Retinal pigment epithelial cell (primary cell): Measurements from ENCODE around the gene IMPDH2.
A peak's percentile ranks its signal among the peaks of the same experiment; 100 is the strongest.

Experiments used
- DNase-seq: peaks from one replicate; pipeline ENCODE4 v3.0.0-alpha.2; 2010; ENCODE audit warnings: low read depth
- H3K4me3 ChIP-seq: 2 replicates; pipeline ENCODE4 v1.5.1; 2011; ENCODE audit warnings: mild to moderate bottlenecking, low read length, control low read depth, moderate library complexity
- TF ChIP-seq, protein P1 (sequence below): conservative IDR thresholded peaks from 2 replicates; pipeline ENCODE4 v1.5.1; 2011; ENCODE audit warnings: low read depth, low read length, control low read depth, inconsistent platforms

IMPDH2 gene

DNA sequence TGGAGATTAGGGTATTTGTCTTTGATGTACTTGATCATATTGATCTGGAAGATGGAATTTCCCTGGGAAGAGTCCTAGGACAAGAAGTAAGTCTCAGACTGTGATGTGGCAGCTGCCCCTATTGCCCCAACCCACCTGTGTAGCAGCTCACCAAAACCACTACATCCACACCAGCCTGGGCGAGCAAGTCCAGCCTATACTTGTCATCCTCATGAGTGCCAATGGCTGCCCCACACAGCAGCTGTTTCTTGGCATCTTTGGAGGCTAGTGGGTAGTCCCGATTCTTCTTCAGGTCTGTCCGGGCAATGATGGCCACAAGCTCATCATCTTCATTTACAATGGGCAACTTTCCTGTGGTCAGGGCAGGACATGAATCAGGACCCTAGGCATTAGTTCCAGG lies 2.7 kb downstream of the IMPDH2 start:
- no peak overlapping the region for H3K4me3 ChIP-seq
- no peak for DNase-seq
- TF ChIP-seq, protein P1, sequence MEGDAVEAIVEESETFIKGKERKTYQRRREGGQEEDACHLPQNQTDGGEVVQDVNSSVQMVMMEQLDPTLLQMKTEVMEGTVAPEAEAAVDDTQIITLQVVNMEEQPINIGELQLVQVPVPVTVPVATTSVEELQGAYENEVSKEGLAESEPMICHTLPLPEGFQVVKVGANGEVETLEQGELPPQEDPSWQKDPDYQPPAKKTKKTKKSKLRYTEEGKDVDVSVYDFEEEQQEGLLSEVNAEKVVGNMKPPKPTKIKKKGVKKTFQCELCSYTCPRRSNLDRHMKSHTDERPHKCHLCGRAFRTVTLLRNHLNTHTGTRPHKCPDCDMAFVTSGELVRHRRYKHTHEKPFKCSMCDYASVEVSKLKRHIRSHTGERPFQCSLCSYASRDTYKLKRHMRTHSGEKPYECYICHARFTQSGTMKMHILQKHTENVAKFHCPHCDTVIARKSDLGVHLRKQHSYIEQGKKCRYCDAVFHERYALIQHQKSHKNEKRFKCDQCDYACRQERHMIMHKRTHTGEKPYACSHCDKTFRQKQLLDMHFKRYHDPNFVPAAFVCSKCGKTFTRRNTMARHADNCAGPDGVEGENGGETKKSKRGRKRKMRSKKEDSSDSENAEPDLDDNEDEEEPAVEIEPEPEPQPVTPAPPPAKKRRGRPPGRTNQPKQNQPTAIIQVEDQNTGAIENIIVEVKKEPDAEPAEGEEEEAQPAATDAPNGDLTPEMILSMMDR: no peak

DNA sequence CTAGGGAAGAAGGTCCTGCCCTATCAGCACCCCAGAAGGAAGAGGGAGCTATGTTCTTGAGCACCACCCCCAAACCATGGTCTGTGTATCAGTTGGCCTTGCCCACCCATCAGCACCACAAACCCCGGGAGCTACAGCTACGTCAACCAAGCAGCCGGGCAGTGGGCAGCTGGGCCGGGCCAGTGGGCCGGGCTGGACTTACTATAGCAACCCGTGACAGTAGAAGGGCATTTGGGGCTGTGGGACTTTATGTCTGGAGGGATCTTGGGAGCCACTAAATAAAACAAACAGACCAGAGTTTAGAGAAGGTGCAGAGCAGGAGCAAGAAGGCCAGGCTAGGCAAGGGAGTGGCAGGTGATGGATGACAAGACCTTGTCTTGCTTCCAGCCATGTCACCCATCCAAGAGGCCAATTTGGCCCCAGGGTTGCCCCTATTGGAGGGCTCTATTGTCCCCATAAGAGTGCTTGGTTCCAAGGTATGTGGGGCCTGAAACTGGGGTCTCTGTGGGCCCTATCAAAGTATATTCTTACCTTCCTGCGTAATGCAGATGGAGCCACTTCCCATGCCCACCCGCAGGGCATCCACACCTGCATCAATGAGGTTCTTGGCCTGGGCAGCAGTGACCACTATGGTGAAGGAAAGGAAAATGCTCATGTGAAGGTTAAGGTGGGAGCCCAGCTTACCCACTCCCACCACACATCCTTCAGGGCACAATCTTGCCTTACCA lies 3.2 kb downstream of the IMPDH2 start:
- TF ChIP-seq, protein P1: no peak
- DNase-seq: no peak
- no peak overlapping the region for H3K4me3 ChIP-seq

- TF ChIP-seq, protein P1: no peak
- DNase-seq: no peak
- H3K4me3 ChIP-seq: no peak overlapping the region
Measured at GRCh38 chr3:49025005-49025792, 4.0 kb downstream of the IMPDH2 start.

- H3K4me3 ChIP-seq: no peak overlapping the region
- DNase-seq: no peak
- TF ChIP-seq, protein P1: no peak
Measured at GRCh38 chr3:49024449-49024848, 4.7 kb downstream of the IMPDH2 start.

DNA sequence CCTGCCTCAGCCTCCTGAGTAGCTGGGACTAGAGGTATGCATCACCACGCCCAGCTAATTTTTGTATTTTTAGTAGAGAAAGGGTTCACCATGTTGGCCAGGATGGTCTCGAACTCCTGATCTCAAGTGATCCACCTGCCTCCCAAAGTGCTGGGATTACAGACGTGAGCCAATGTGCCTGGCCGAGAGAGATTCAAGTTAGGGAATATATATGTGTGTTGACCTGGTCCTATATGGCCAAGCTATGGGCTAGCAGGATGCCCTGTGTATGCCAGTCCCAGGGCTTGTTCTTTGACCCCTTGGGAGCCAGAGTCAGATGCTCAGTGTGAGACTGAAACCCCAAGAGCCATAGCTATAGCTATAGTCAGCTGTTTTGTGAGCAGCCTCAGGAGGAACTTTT lies 5.4 kb downstream of the IMPDH2 start:
- DNase-seq: no peak
- TF ChIP-seq, protein P1: no peak
- H3K4me3 ChIP-seq: no peak overlapping the region

DNA sequence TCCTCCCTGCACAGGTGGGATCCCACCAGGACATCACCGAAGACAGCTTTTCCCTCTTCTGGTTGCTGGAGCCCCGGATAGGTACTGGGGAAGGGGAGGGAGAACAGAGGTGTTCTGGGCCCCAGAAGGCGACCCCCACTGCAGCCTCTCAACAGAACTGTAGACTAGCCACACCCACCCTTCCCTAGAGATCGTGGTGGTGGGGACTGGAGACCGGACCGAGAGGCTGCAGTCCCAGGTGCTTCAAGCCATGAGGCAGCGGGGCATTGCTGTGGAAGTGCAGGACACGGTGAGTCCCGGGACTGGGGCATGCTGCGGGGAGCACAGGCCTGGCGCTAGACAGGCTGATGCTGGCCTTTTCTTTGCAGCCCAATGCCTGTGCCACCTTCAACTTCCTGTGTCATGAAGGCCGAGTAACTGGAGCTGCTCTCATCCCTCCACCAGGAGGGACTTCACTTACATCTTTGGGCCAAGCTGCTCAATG lies 6.5 kb downstream of the IMPDH2 start:
- peak overlapping the region; percentile 83 for H3K4me3 ChIP-seq
- TF ChIP-seq, protein P1: no peak
- no peak for DNase-seq
